Uterus (tissue), 2 donors: ENCODE data around the gene PNPLA8.

Experiments used
- CTCF ChIP-seq, 4 experiments: fragments of 200-600 bp in 2 of 4; fragments of 450-650 bp in 2 of 4; sonication (generic) in 2 of 4; IDR thresholded peaks; one replicate each; pipeline ENCODE4 v1.5.1; 2016 to 2019; ENCODE audit warnings: antibody characterized with exemption in 4 of 4, mild to moderate bottlenecking in 2 of 4, moderate library complexity in 1 of 4
- POLR2A ChIP-seq, 2 donors: fragments of 450-650 bp; IDR thresholded peaks; one replicate each; pipeline ENCODE4 v1.6.1; 2016; ENCODE audit warnings: antibody characterized with exemption in 2 of 2, mild to moderate bottlenecking in 1 of 2, moderate library complexity in 1 of 2

- TF ChIP-seq CTCF (IDR thresholded peaks at IDR 0.05) (no peak), POLR2A (IDR thresholded peaks at IDR 0.05) (no peak)
Observed at GRCh38 chr7:108522780-108523179, 3.2 kb downstream of the PNPLA8 start.
